ENCODE data around the gene TTC28.

TTC28 gene

GRCh38 chr22:28017859-28018258, 661.8 kb downstream of the TTC28 start:
- TF ChIP-seq YY1 (IDR thresholded peaks at IDR 0.05; ENCODE audit: insufficient read depth, insufficient read length) = no peak
- TF ChIP-seq ZNF274 (IDR thresholded peaks at IDR 0.05; ENCODE audit: low read depth, low read length) = no peak
- no peak for TF ChIP-seq SUZ12 (IDR thresholded peaks at IDR 0.05; ENCODE audit: extremely low read depth, insufficient read depth, insufficient read length)
- Histone ChIP-seq H3K4me1 (ENCODE audit: insufficient read depth, insufficient read length) (peaks cover 15% of the 10 kb centered on the region), H3K9me3 (ENCODE audit: insufficient read depth, low read length) (no peaks in the 10 kb centered on the region), H3K36me3 (ENCODE audit: insufficient read depth, insufficient read length, low read length) (no peaks in the 10 kb centered on the region), H3K27me3 (ENCODE audit: insufficient read depth, insufficient read length) (no peaks in the 10 kb centered on the region), H3K9ac (ENCODE audit: insufficient read length, low read depth) (no peak overlapping the region), H3K4me3 (ENCODE audit: insufficient read length, low read depth) (no peak overlapping the region)
- no peak for DNase-seq (ENCODE audit: low read depth, low spot score)

DNA sequence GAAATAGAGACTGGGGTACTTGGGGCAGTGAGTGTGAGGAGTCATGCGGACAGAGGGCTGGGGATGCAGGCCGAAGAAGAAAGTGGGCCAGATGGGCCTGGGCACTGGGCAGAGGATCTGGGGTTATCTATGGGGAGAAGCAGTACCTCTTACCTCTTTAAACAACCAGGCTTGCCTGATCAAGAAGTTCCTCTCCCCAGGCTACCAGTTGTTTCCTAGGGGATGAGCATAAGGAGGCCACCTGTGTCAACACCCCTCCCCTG, 662.2 kb downstream of the TTC28 start:
- H3K4me1 ChIP-seq (ENCODE audit: insufficient read depth, insufficient read length) = peaks cover 15% of the 10 kb centered on the region
- H3K9ac ChIP-seq (ENCODE audit: insufficient read length, low read depth) = no peak overlapping the region
- no peaks in the 10 kb centered on the region for H3K36me3 ChIP-seq (ENCODE audit: insufficient read depth, insufficient read length, low read length)
- no peak for DNase-seq (ENCODE audit: low read depth, low spot score)
- no peaks in the 10 kb centered on the region for H3K27me3 ChIP-seq (ENCODE audit: insufficient read depth, insufficient read length)
- no peak overlapping the region for H3K4me3 ChIP-seq (ENCODE audit: insufficient read length, low read depth)
- no peak for TF ChIP-seq ZNF274 (IDR thresholded peaks at IDR 0.05; ENCODE audit: low read depth, low read length)
- no peak for TF ChIP-seq YY1 (IDR thresholded peaks at IDR 0.05; ENCODE audit: insufficient read depth, insufficient read length)
- TF ChIP-seq SUZ12 (IDR thresholded peaks at IDR 0.05; ENCODE audit: extremely low read depth, insufficient read depth, insufficient read length) = no peak
- H3K9me3 ChIP-seq (ENCODE audit: insufficient read depth, low read length) = no peaks in the 10 kb centered on the region

DNA sequence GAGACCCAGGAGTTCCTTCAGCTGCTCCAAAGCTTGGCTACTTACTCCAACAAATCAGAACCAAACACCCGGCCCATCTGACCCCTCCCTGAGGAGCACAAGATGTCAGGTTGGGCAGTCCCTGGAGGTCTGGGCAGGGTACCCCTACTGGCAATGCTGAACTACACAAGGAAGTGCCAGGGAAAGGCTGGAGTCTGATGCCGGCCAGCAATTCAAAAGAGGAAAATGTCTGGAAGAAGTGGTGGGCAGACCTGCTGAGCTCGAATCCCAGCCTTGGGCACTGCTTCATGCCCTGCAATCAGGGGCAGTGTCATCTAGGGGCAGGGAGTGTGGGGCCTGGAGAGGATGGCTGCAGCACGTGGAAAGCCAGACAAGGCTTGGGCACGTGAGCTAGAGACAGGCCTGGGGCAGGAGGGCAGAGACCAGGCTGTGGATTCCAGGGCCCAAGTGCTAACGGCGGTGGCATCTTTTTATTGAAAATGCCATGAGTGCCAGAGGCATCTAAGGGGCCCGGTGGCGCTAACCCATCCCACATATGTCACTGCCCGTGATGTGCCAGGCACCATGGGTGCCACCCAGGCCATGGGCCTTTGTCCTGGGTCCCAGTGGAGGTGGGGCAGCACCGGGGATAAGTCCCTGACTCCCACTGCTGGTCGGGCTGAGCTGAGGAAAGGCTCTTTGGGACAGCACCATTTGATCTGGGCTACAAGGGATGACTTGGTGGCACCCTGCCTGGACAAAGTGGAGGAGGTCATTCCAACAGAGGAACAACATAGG, 662.7 kb downstream of the TTC28 start:
- Histone ChIP-seq H3K4me3 (ENCODE audit: insufficient read length, low read depth) (no peak overlapping the region), H3K36me3 (ENCODE audit: insufficient read depth, insufficient read length, low read length) (no peaks in the 10 kb centered on the region), H3K27me3 (ENCODE audit: insufficient read depth, insufficient read length) (no peaks in the 10 kb centered on the region), H3K9me3 (ENCODE audit: insufficient read depth, low read length) (no peaks in the 10 kb centered on the region), H3K9ac (ENCODE audit: insufficient read length, low read depth) (no peak overlapping the region), H3K4me1 (ENCODE audit: insufficient read depth, insufficient read length) (peaks cover 15% of the 10 kb centered on the region)
- no peak for TF ChIP-seq ZNF274 (IDR thresholded peaks at IDR 0.05; ENCODE audit: low read depth, low read length)
- TF ChIP-seq SUZ12 (IDR thresholded peaks at IDR 0.05; ENCODE audit: extremely low read depth, insufficient read depth, insufficient read length) = no peak
- DNase-seq (ENCODE audit: low read depth, low spot score) = no peak

- Histone ChIP-seq H3K4me3 (ENCODE audit: insufficient read length, low read depth) (no peak overlapping the region), H3K27me3 (ENCODE audit: insufficient read depth, insufficient read length) (no peaks in the 10 kb centered on the region), H3K36me3 (ENCODE audit: insufficient read depth, insufficient read length, low read length) (no peaks in the 10 kb centered on the region), H3K9ac (ENCODE audit: insufficient read length, low read depth) (no peak overlapping the region), H3K4me1 (ENCODE audit: insufficient read depth, insufficient read length) (peaks cover 14% of the 10 kb centered on the region), H3K9me3 (ENCODE audit: insufficient read depth, low read length) (no peaks in the 10 kb centered on the region)
- no peak for TF ChIP-seq YY1 (IDR thresholded peaks at IDR 0.05; ENCODE audit: insufficient read depth, insufficient read length)
- TF ChIP-seq SUZ12 (IDR thresholded peaks at IDR 0.05; ENCODE audit: extremely low read depth, insufficient read depth, insufficient read length) = no peak
- no peak for TF ChIP-seq ZNF274 (IDR thresholded peaks at IDR 0.05; ENCODE audit: low read depth, low read length)
- DNase-seq (ENCODE audit: low read depth, low spot score) = no peak
These were observed 663.7 kb downstream of the TTC28 start for GRCh38 chr22:28015676-28016601.

DNA sequence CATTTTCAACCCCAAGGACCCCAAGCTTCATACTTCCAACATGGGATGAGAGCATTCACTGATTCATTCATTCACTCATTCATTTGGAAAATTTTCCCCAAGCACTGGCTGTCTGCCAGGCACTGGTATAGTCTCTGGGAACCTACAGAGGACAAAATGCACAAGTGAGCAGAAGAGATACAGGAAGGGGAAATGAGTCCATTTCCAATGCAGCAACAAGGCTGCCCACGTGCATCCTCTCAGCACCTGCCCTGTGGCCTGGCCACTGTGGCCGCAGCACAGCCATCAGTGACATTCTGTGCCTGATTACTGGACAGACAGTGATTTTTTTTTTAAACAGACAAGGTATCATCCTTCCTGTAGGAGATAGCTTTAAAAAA, 664.6 kb downstream of the TTC28 start:
- TF ChIP-seq ZNF274 (IDR thresholded peaks at IDR 0.05; ENCODE audit: low read depth, low read length) (no peak), SUZ12 (IDR thresholded peaks at IDR 0.05; ENCODE audit: extremely low read depth, insufficient read depth, insufficient read length) (no peak), YY1 (IDR thresholded peaks at IDR 0.05; ENCODE audit: insufficient read depth, insufficient read length) (no peak)
- peaks cover 7% of the 10 kb centered on the region for H3K4me1 ChIP-seq (ENCODE audit: insufficient read depth, insufficient read length)
- no peak overlapping the region for H3K4me3 ChIP-seq (ENCODE audit: insufficient read length, low read depth)
- DNase-seq (ENCODE audit: low read depth, low spot score) = no peak
- H3K9me3 ChIP-seq (ENCODE audit: insufficient read depth, low read length) = no peaks in the 10 kb centered on the region
- no peaks in the 10 kb centered on the region for H3K27me3 ChIP-seq (ENCODE audit: insufficient read depth, insufficient read length)
- no peak overlapping the region for H3K9ac ChIP-seq (ENCODE audit: insufficient read length, low read depth)
- no peaks in the 10 kb centered on the region for H3K36me3 ChIP-seq (ENCODE audit: insufficient read depth, insufficient read length, low read length)

DNA sequence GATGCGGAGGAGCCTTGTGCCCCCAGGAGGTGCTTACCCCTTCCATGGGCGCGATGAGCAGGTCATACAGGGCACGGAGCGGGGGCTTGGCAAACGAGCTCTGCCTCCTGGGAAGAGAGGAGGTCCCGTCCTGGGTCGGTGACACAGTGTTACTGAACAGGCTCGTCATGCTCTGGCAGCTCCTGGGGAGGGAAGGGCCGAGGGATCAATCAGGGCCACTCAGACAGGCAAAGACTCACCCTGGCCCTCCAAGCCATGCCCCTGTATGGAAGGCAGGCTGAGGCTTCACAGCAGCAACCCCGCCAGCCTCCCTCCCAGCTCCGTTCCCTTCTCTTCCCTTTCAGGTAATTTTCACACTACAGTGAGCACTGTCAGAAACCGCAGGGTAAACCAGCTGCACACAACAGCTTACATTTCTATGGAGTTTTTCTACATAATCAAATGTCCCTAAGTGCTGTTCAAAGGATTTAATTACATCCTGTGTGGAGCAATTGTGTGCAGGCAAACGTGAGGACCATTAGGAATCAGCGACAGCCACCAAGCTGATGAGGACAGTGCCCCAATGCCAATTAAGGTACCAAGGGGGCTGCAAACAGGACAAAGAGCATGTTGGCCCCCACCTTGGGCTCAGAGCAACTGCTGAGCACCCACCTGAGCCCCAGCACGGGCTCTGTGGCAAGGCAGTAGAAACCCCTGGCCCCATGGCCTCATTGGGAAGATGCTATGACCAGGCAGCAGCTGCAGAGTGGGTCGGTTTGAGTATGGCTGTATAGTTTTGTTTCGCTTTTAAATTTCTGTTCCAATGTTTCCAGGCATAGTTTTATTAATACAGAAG, 665.2 kb downstream of the TTC28 start:
- Histone ChIP-seq H3K9ac (ENCODE audit: insufficient read length, low read depth) (no peak overlapping the region), H3K36me3 (ENCODE audit: insufficient read depth, insufficient read length, low read length) (no peaks in the 10 kb centered on the region), H3K9me3 (ENCODE audit: insufficient read depth, low read length) (no peaks in the 10 kb centered on the region), H3K4me1 (ENCODE audit: insufficient read depth, insufficient read length) (peaks cover 3% of the 10 kb centered on the region), H3K27me3 (ENCODE audit: insufficient read depth, insufficient read length) (no peaks in the 10 kb centered on the region), H3K4me3 (ENCODE audit: insufficient read length, low read depth) (no peak overlapping the region)
- DNase-seq (ENCODE audit: low read depth, low spot score) = no peak
- no peak for TF ChIP-seq ZNF274 (IDR thresholded peaks at IDR 0.05; ENCODE audit: low read depth, low read length)
- TF ChIP-seq YY1 (IDR thresholded peaks at IDR 0.05; ENCODE audit: insufficient read depth, insufficient read length) = no peak
- TF ChIP-seq SUZ12 (IDR thresholded peaks at IDR 0.05; ENCODE audit: extremely low read depth, insufficient read depth, insufficient read length) = no peak
